ENCODE results near the gene COBLL1. TPM values are rescaled to one million over a fixed set of nuclear protein-coding genes. Genes with fewer than 3 reads are reported as not detected.

The COBLL1 gene
- total RNA-seq, 1 experiment from 2014 or later: 8.0 TPM

- H3K9me2 ChIP-seq (ENCODE audit: insufficient read depth): no peaks in the 10 kb centered on the region
- no peaks in the 10 kb centered on the region for H4K20me1 ChIP-seq (ENCODE audit: insufficient read depth)
- BruUV-seq (replicated peaks): no TSS peak
- no peaks in the 10 kb centered on the region for H3K79me2 ChIP-seq (ENCODE audit: low read depth)
- H3F3A ChIP-seq (ENCODE audit: insufficient read depth, low read depth): no peaks in the 10 kb centered on the region
- no peaks in the 10 kb centered on the region for H3K4me1 ChIP-seq (replicated peaks; ENCODE audit: insufficient read depth)
- POLR2A ChIA-PET (ENCODE audit: unreplicated experiment): no interaction called here
- H3K9me3 ChIP-seq (ENCODE audit: insufficient read depth, low read depth): no peaks in the 10 kb centered on the region
- H3K4me3 ChIP-seq: no peak overlapping the region
- H3K4me2 ChIP-seq: no peak overlapping the region
- intact Hi-C loops (cut with micrococcal nuclease; ENCODE audit: unreplicated experiment): no loop called here
- H3K27ac ChIP-seq: no peak overlapping the region
- TF ChIP-seq CTCF (conservative IDR thresholded peaks at IDR 0.05): no peak
- no peak for TF ChIP-seq EZH2 (IDR thresholded peaks at IDR 0.05; ENCODE audit: low read depth)
- no peak for DNase-seq
- H3K27me3 ChIP-seq (ENCODE audit: insufficient read depth, low read depth): no peaks in the 10 kb centered on the region
- no peak overlapping the region for H2AFZ ChIP-seq
- H3K36me3 ChIP-seq (ENCODE audit: low read depth): no peaks in the 10 kb centered on the region
- CTCF ChIA-PET: no interaction called here
Measured at GRCh38 chr2:164773635-164774034, 68.0 kb downstream of the COBLL1 start.

- Histone ChIP-seq H3K79me2 (ENCODE audit: low read depth) (no peaks in the 10 kb centered on the region), H3K36me3 (ENCODE audit: low read depth) (no peaks in the 10 kb centered on the region), H3K27ac (no peak overlapping the region), H3F3A (ENCODE audit: insufficient read depth, low read depth) (no peaks in the 10 kb centered on the region), H3K9me3 (ENCODE audit: insufficient read depth, low read depth) (no peaks in the 10 kb centered on the region), H4K20me1 (ENCODE audit: insufficient read depth) (no peaks in the 10 kb centered on the region), H2AFZ (no peak overlapping the region), H3K27me3 (ENCODE audit: insufficient read depth, low read depth) (no peaks in the 10 kb centered on the region), H3K4me2 (no peak overlapping the region), H3K4me3 (no peak overlapping the region), H3K9me2 (ENCODE audit: insufficient read depth) (no peaks in the 10 kb centered on the region), H3K4me1 (replicated peaks; ENCODE audit: insufficient read depth) (no peaks in the 10 kb centered on the region)
- POLR2A ChIA-PET (ENCODE audit: unreplicated experiment): no interaction called here
- CTCF ChIA-PET: no interaction called here
- no TSS peak for BruUV-seq (replicated peaks)
- no peak for DNase-seq
- TF ChIP-seq CTCF (conservative IDR thresholded peaks at IDR 0.05): no peak
- no peak for TF ChIP-seq EZH2 (IDR thresholded peaks at IDR 0.05; ENCODE audit: low read depth)
- intact Hi-C loops (cut with micrococcal nuclease; ENCODE audit: unreplicated experiment): no loop called here
Measured at GRCh38 chr2:164773091-164773490, 68.5 kb downstream of the COBLL1 start.

GRCh38 chr2:164771897-164772296 lies 69.7 kb downstream of the COBLL1 start:
- Histone ChIP-seq H3K4me1 (replicated peaks; ENCODE audit: insufficient read depth) (no peaks in the 10 kb centered on the region), H4K20me1 (ENCODE audit: insufficient read depth) (no peaks in the 10 kb centered on the region), H3K36me3 (ENCODE audit: low read depth) (no peaks in the 10 kb centered on the region), H3K27me3 (ENCODE audit: insufficient read depth, low read depth) (no peaks in the 10 kb centered on the region), H3K9me2 (ENCODE audit: insufficient read depth) (no peaks in the 10 kb centered on the region), H3K9me3 (ENCODE audit: insufficient read depth, low read depth) (no peaks in the 10 kb centered on the region), H3K4me2 (no peak overlapping the region), H3F3A (ENCODE audit: insufficient read depth, low read depth) (no peaks in the 10 kb centered on the region), H3K79me2 (ENCODE audit: low read depth) (no peaks in the 10 kb centered on the region), H3K4me3 (no peak overlapping the region), H2AFZ (no peak overlapping the region), H3K27ac (no peak overlapping the region)
- DNase-seq: no peak
- TF ChIP-seq EZH2 (IDR thresholded peaks at IDR 0.05; ENCODE audit: low read depth): no peak
- TF ChIP-seq CTCF (conservative IDR thresholded peaks at IDR 0.05): no peak
- intact Hi-C loops (cut with micrococcal nuclease; ENCODE audit: unreplicated experiment): no loop called here
- ChIA-PET POLR2A (ENCODE audit: unreplicated experiment) (interaction anchor here (0.7 kb wide), 1 partner anchor 384 kb away, joined by 12 read pairs; no protein-coding TSS in a partner anchor), CTCF (no interaction called here)
- no TSS peak for BruUV-seq (replicated peaks)
